Panc1 (cell line): ENCODE results near the gene WNT1. TPM values are rescaled to one million over a fixed set of nuclear protein-coding genes. Genes with fewer than 3 reads are reported as not detected.
A peak's percentile ranks its signal among the peaks of the same experiment; 100 is the strongest.

Experiments used
- ATAC-seq: fragments of 200-7000 bp; cut with Tn5 transposase; 2 replicates; pipeline ENCODE4 v1.9.1; 2020; ENCODE audit warnings: mild to moderate bottlenecking, moderate library complexity
- BruUV-seq: library from RNA; stranded (reverse); fragments of 400-500 nt; replicated peaks from 2 replicates; lab custom pipeline; 2021; lab: Mats Ljungman, UMichigan
- CTCF ChIA-PET: fragments of 300-600 bp; sonication (Branson Sonifier 250); formaldehyde crosslinking; loops from one replicate; lab custom pipeline; 2022; ENCODE audit warnings: antibody characterized with exemption; lab: Charles Lee
- POLR2A ChIA-PET: fragments of 300-600 bp; sonication (Branson Sonifier 250); formaldehyde crosslinking; loops from one replicate; lab custom pipeline; 2022; ENCODE audit warnings: antibody characterized with exemption; lab: Charles Lee
- DNase-seq: peaks from one replicate; pipeline ENCODE4 v3.0.0-alpha.2; 2010; ENCODE audit warnings: low read depth, low spot score
- H3K27ac ChIP-seq: 2 replicates; pipeline ENCODE4 v1.5.1; 2011; ENCODE audit warnings: mild to moderate bottlenecking, low read length, inconsistent platforms
- H3K27me3 ChIP-seq: fragments of 200-500 bp; sonication (Bioruptor generic); 2 replicates; pipeline ENCODE4 v1.6.0; 2014; ENCODE audit warnings: low read length, inconsistent platforms; ENCODE audit not compliant: control insufficient read depth, insufficient read depth
- H3K36me3 ChIP-seq: fragments of 200-500 bp; sonication (Bioruptor generic); 2 replicates; pipeline ENCODE4 v1.5.1; 2014; ENCODE audit warnings: inconsistent platforms, mild to moderate bottlenecking, low read length, moderate library complexity; ENCODE audit not compliant: control insufficient read depth, insufficient read depth
- H3K4me1 ChIP-seq: 2 replicates; pipeline ENCODE4 v1.5.1; 2011; ENCODE audit warnings: inconsistent platforms, mild to moderate bottlenecking, low read length, moderate library complexity; ENCODE audit not compliant: control insufficient read depth, insufficient read depth
- H3K4me3 ChIP-seq, 2 experiments: 2 replicates each; pipeline ENCODE4 v1.5.1; 2011 to 2012; ENCODE audit warnings: low read depth in 2 of 2, low read length in 2 of 2, mild to moderate bottlenecking in 2 of 2, inconsistent platforms in 1 of 2, moderate library complexity in 1 of 2
- H3K9me3 ChIP-seq: fragments of 200-500 bp; sonication (Bioruptor generic); 2 replicates; pipeline ENCODE4 v1.5.1; 2014; ENCODE audit warnings: low read depth, mild to moderate bottlenecking, inconsistent platforms, low read length, moderate library complexity; ENCODE audit not compliant: control insufficient read depth, insufficient read depth
- CTCF ChIP-seq: fragments of 450-650 bp; IDR thresholded peaks from 2 replicates; pipeline ENCODE4 v1.5.1; 2017; ENCODE audit warnings: mild to moderate bottlenecking
- POLR2AphosphoS5 ChIP-seq: IDR thresholded peaks from 2 replicates; pipeline ENCODE4 v1.6.1; 2012; ENCODE audit warnings: mild to moderate bottlenecking, low read depth, low read length, moderate library complexity
- REST ChIP-seq, 2 experiments: IDR thresholded peaks; 2 replicates each; pipeline ENCODE4 v1.6.1; 2011 to 2012; ENCODE audit warnings: low read depth in 2 of 2, control low read depth in 1 of 2, low read length in 1 of 2, mild to moderate bottlenecking in 1 of 2, moderate library complexity in 1 of 2; ENCODE audit not compliant: insufficient read depth in 1 of 2
- SIN3A ChIP-seq: IDR thresholded peaks from 2 replicates; pipeline ENCODE4 v1.6.1; 2012; ENCODE audit warnings: low read depth, mild to moderate bottlenecking, low read length, moderate library complexity, borderline replicate concordance; ENCODE audit not compliant: insufficient read depth
- TCF7L2 ChIP-seq: IDR thresholded peaks from 2 replicates; pipeline ENCODE4 v1.6.1; 2011; ENCODE audit warnings: mild to moderate bottlenecking, low read depth, low read length, inconsistent platforms
- in situ Hi-C: cut with HindIII; loops from 2 replicates; pipeline ENCODE4 v1.10.0; 2016; ENCODE audit warnings: low sequenced_read_pairs, low pct_unique_long_range_greater_than_20kb
- intact Hi-C: fragments of 100-400 bp; cut with micrococcal nuclease; formaldehyde crosslinking; loops from one replicate; pipeline ENCODE4 v1.10.0; 2022; ENCODE audit not compliant: unreplicated experiment
- total RNA-seq: library from RNA; stranded (reverse); gene quantifications from one replicate; pipeline ENCODE4 v1.2.1, GENCODE V29; 2021; ENCODE audit not compliant: unreplicated experiment

The WNT1 gene
- total RNA-seq, 1 experiment from 2014 or later = not detected

GRCh38 chr12:49008943-49009342, 30.8 kb downstream of the WNT1 start:
- ATAC-seq (no peak; the same call in 1 of the 2 replicates), DNase-seq (no peak)
- Histone ChIP-seq H3K4me3 (no peak overlapping the region), H3K4me1 (no peaks in the 10 kb centered on the region), H3K27ac (no peak overlapping the region), H3K36me3 (peaks cover 5% of the 10 kb centered on the region; the same call in 1 of the 2 replicates), H3K27me3 (no peaks in the 10 kb centered on the region), H3K9me3 (no peaks in the 10 kb centered on the region)
- ChIA-PET CTCF (interaction anchor here (0.6 to 1.1 kb wide), 2 partner anchors 20 to 207 kb away, joined by 12 to 13 read pairs; no protein-coding TSS in a partner anchor), POLR2A (no interaction called here)
- BruUV-seq = no TSS peak
- intact Hi-C loops = no loop called here
- TF ChIP-seq POLR2AphosphoS5 (no peak), SIN3A (no peak)
- in situ Hi-C loops = no loop called here

GRCh38 chr12:49010092-49010668, 32.1 kb downstream of the WNT1 start:
- H3K36me3 ChIP-seq = peaks cover 3% of the 10 kb centered on the region; the same call in 1 of the 2 replicates
- ChIA-PET CTCF (no interaction called here), POLR2A (interaction anchor here (0.7 kb wide), 1 partner anchor 9 kb away, joined by 5 read pairs; no protein-coding TSS in a partner anchor)
- no peak for DNase-seq
- H3K9me3 ChIP-seq = no peaks in the 10 kb centered on the region
- H3K27me3 ChIP-seq = no peaks in the 10 kb centered on the region
- peak; percentile 52; the same call in 1 of the 2 replicates for ATAC-seq
- intact Hi-C loops (no loop called here), in situ Hi-C loops (no loop called here)
- TF ChIP-seq CTCF (no peak), SIN3A (no peak), TCF7L2 (no peak), POLR2AphosphoS5 (no peak), REST (IDR thresholded peaks at IDR 0.05; ENCODE audit: insufficient read depth in 1 of 2, low read depth in 2 of 2, low read length in 1 of 2) (no peak)
- H3K27ac ChIP-seq = no peak overlapping the region
- BruUV-seq = TSS peak; percentile 2
- H3K4me3 ChIP-seq = no peak overlapping the region
- no peaks in the 10 kb centered on the region for H3K4me1 ChIP-seq

GRCh38 chr12:49012739-49013138, 34.6 kb downstream of the WNT1 start:
- H3K27me3 ChIP-seq = no peaks in the 10 kb centered on the region
- peaks cover 2% of the 10 kb centered on the region for H3K4me1 ChIP-seq
- ChIA-PET POLR2A (interaction anchor here (0.7 kb wide), 1 partner anchor 43 kb away, joined by 10 read pairs; no protein-coding TSS in a partner anchor), CTCF (no interaction called here)
- TF ChIP-seq CTCF (no peak), POLR2AphosphoS5 (no peak), TCF7L2 (no peak), SIN3A (no peak), REST (IDR thresholded peaks at IDR 0.05; ENCODE audit: insufficient read depth in 1 of 2, low read depth in 2 of 2, low read length in 1 of 2) (no peak)
- H3K9me3 ChIP-seq = no peaks in the 10 kb centered on the region
- no peak overlapping the region for H3K4me3 ChIP-seq
- no peak for DNase-seq
- H3K36me3 ChIP-seq = peaks cover 5% of the 10 kb centered on the region; the same call in 1 of the 2 replicates
- intact Hi-C loops = no loop called here
- in situ Hi-C loops = no loop called here
- ATAC-seq = no peak
- no TSS peak for BruUV-seq
- H3K27ac ChIP-seq = no peak overlapping the region
